Lower lobe of right lung (tissue), 2 donors: Measurements from ENCODE around the gene OLFM3. TPM values are rescaled to one million over a fixed set of nuclear protein-coding genes. Genes with fewer than 3 reads are reported as not detected.

Experiments
- ATAC-seq, 2 donors: fragments of 200-7000 bp; cut with Tn5 transposase; one replicate each; pipeline ENCODE4 v1.9.1; 2020 to 2022; ENCODE audit warnings: mild to moderate bottlenecking in 2 of 2, moderate library complexity in 2 of 2
- DNase-seq: peaks from one replicate; pipeline ENCODE4 v3.0.0-alpha.2; 2020
- H3K27ac ChIP-seq: fragments of 200-600 bp; one replicate; pipeline ENCODE4 v1.8.0; 2022
- H3K27me3 ChIP-seq: fragments of 200-600 bp; one replicate; pipeline ENCODE4 v1.8.0; 2022; ENCODE audit warnings: low read depth
- H3K36me3 ChIP-seq: fragments of 200-600 bp; one replicate; pipeline ENCODE4 v1.8.0; 2022; ENCODE audit warnings: mild to moderate bottlenecking
- H3K4me1 ChIP-seq: fragments of 200-600 bp; one replicate; pipeline ENCODE4 v1.8.0; 2022
- H3K4me3 ChIP-seq: fragments of 200-600 bp; one replicate; pipeline ENCODE4 v1.8.0; 2022; ENCODE audit warnings: mild to moderate bottlenecking
- H3K9me3 ChIP-seq: fragments of 200-600 bp; one replicate; pipeline ENCODE4 v1.8.0; 2022
- CTCF ChIP-seq: fragments of 200-600 bp; IDR thresholded peaks from one replicate; pipeline ENCODE4 v1.8.0; 2022; ENCODE audit warnings: antibody characterized with exemption, mild to moderate bottlenecking
- intact Hi-C: fragments of 100-400 bp; cut with DNase I; formaldehyde crosslinking; loops from one replicate; pipeline ENCODE4 v1.11.0; 2022
- total RNA-seq: library from RNA; stranded (reverse); fragmentation: NEBNext Ultra II Directional; extraction: Animal tissue kit (Norgen Biotek cat#: 25700); gene quantifications from one replicate; pipeline ENCODE4 v1.2.1, GENCODE V29; 2021
- donor health status: DM: no; HTN: yes; CAD: no; lungs with severe emphysema.

Gene OLFM3
- total RNA-seq, 1 donor from 2014 or later = not detected

- no peak overlapping the region for H3K27ac ChIP-seq
- DNase-seq = no peak
- ATAC-seq = no peak
- no peaks in the 10 kb centered on the region for H3K4me1 ChIP-seq
- H3K9me3 ChIP-seq = no peaks in the 10 kb centered on the region
- H3K27me3 ChIP-seq = no peaks in the 10 kb centered on the region
- intact Hi-C loops = no loop called here
- no peaks in the 10 kb centered on the region for H3K36me3 ChIP-seq
- TF ChIP-seq CTCF = no peak
- H3K4me3 ChIP-seq = no peak overlapping the region
Measured at GRCh38 chr1:101953623-101954022, 43.1 kb downstream of the OLFM3 start.

GRCh38 chr1:101945884-101946283, 50.8 kb downstream of the OLFM3 start:
- H3K4me3 ChIP-seq = no peak overlapping the region
- intact Hi-C loops = no loop called here
- H3K4me1 ChIP-seq = no peaks in the 10 kb centered on the region
- no peak for TF ChIP-seq CTCF
- no peaks in the 10 kb centered on the region for H3K36me3 ChIP-seq
- ATAC-seq = no peak
- H3K27ac ChIP-seq = no peak overlapping the region
- no peaks in the 10 kb centered on the region for H3K9me3 ChIP-seq
- no peak for DNase-seq
- no peaks in the 10 kb centered on the region for H3K27me3 ChIP-seq

GRCh38 chr1:101943237-101943636, 53.5 kb downstream of the OLFM3 start:
- H3K4me3 ChIP-seq = no peak overlapping the region
- DNase-seq = no peak
- H3K9me3 ChIP-seq = no peaks in the 10 kb centered on the region
- ATAC-seq = no peak
- H3K4me1 ChIP-seq = no peaks in the 10 kb centered on the region
- H3K27ac ChIP-seq = no peak overlapping the region
- H3K36me3 ChIP-seq = no peaks in the 10 kb centered on the region
- intact Hi-C loops = no loop called here
- H3K27me3 ChIP-seq = no peaks in the 10 kb centered on the region
- no peak for TF ChIP-seq CTCF

GRCh38 chr1:101942516-101943193, 54.1 kb downstream of the OLFM3 start:
- no peak for TF ChIP-seq CTCF
- no peak overlapping the region for H3K27ac ChIP-seq

GRCh38 chr1:101938681-101939080, 58.0 kb downstream of the OLFM3 start:
- H3K4me1 ChIP-seq = no peaks in the 10 kb centered on the region
- no peak overlapping the region for H3K27ac ChIP-seq
- no peak for ATAC-seq
- no peaks in the 10 kb centered on the region for H3K9me3 ChIP-seq
- no peak for DNase-seq
- H3K36me3 ChIP-seq = no peaks in the 10 kb centered on the region
- no peak overlapping the region for H3K4me3 ChIP-seq
- intact Hi-C loops = no loop called here
- no peak for TF ChIP-seq CTCF
- no peaks in the 10 kb centered on the region for H3K27me3 ChIP-seq

More at GRCh38 chr1:101942516-101943193, 54.1 kb downstream of the OLFM3 start:
- Histone ChIP-seq H3K27me3 (no peaks in the 10 kb centered on the region), H3K9me3 (no peaks in the 10 kb centered on the region), H3K36me3 (no peaks in the 10 kb centered on the region), H3K4me3 (no peak overlapping the region), H3K4me1 (no peaks in the 10 kb centered on the region)
- ATAC-seq = no peak
- intact Hi-C loops = no loop called here
- DNase-seq = no peak
